GM23248 (cell line): ENCODE results near the gene TAF1B. TPM values are rescaled to one million over a fixed set of nuclear protein-coding genes. Genes with fewer than 3 reads are reported as not detected.

ENCODE experiments used
- DNase-seq: peaks from one replicate; pipeline ENCODE4 v3.0.0-alpha.2; 2015
- H2AFZ ChIP-seq: fragments of 200-600 bp; sonication (generic); 2 replicates; pipeline ENCODE4 v1.6.1; 2016; ENCODE audit warnings: antibody characterized with exemption
- H3F3A ChIP-seq: fragments of 200-600 bp; sonication (generic); 2 replicates; pipeline ENCODE4 v1.6.1; 2016; ENCODE audit warnings: mild to moderate bottlenecking, antibody characterized with exemption, mixed run types; ENCODE audit not compliant: insufficient read depth
- H3K27ac ChIP-seq: fragments of 200-600 bp; sonication (generic); 2 replicates; pipeline ENCODE4 v1.5.1; 2016; ENCODE audit warnings: mild to moderate bottlenecking
- H3K27me3 ChIP-seq: fragments of 200-600 bp; sonication (generic); replicated peaks from 2 replicates; pipeline ENCODE4 v1.6.1; 2016; ENCODE audit warnings: mild to moderate bottlenecking; ENCODE audit not compliant: insufficient read depth
- H3K36me3 ChIP-seq: fragments of 200-600 bp; sonication (generic); 2 replicates; pipeline ENCODE4 v1.6.1; 2016; ENCODE audit warnings: low read depth, mild to moderate bottlenecking
- H3K4me1 ChIP-seq: fragments of 200-600 bp; sonication (generic); 2 replicates; pipeline ENCODE4 v1.6.1; 2016; ENCODE audit warnings: mild to moderate bottlenecking; ENCODE audit not compliant: insufficient read depth
- H3K4me2 ChIP-seq: fragments of 200-600 bp; sonication (generic); one replicate; pipeline ENCODE4 v1.6.1; 2016; ENCODE audit warnings: mild to moderate bottlenecking; ENCODE audit not compliant: unreplicated experiment
- H3K4me3 ChIP-seq: fragments of 200-600 bp; sonication (generic); 2 replicates; pipeline ENCODE4 v1.5.1; 2016; ENCODE audit warnings: mild to moderate bottlenecking
- H3K79me2 ChIP-seq: fragments of 200-600 bp; sonication (generic); 2 replicates; pipeline ENCODE4 v1.6.1; 2016; ENCODE audit warnings: mild to moderate bottlenecking; ENCODE audit not compliant: insufficient read depth
- H3K9ac ChIP-seq: fragments of 200-600 bp; sonication (generic); 2 replicates; pipeline ENCODE4 v1.6.1; 2016; ENCODE audit warnings: mild to moderate bottlenecking
- H3K9me2 ChIP-seq: fragments of 200-600 bp; sonication (generic); 2 replicates; pipeline ENCODE4 v1.6.1; 2016; ENCODE audit warnings: mixed run types, mild to moderate bottlenecking, moderate library complexity; ENCODE audit not compliant: insufficient read depth
- H3K9me3 ChIP-seq: fragments of 200-600 bp; sonication (generic); one replicate; pipeline ENCODE4 v1.6.1; 2017; ENCODE audit warnings: low read depth
- H4K20me1 ChIP-seq: fragments of 200-600 bp; sonication (generic); 2 replicates; pipeline ENCODE4 v1.6.0; 2016; ENCODE audit not compliant: insufficient read depth
- EZH2 ChIP-seq: fragments of 200-600 bp; sonication (generic); IDR thresholded peaks from 2 replicates; pipeline ENCODE4 v1.6.1; 2018; ENCODE audit warnings: antibody characterized with exemption, mild to moderate bottlenecking; ENCODE audit not compliant: insufficient read depth, poor library complexity, severe bottlenecking
- EZH2phosphoT487 ChIP-seq: fragments of 200-600 bp; sonication (generic); IDR thresholded peaks from 2 replicates; pipeline ENCODE4 v1.6.1; 2018; ENCODE audit warnings: antibody characterized with exemption, moderate library complexity, mild to moderate bottlenecking, low read depth; ENCODE audit not compliant: insufficient read depth
- WGBS, 2 experiments: methylation state at CpG; one replicate each; pipeline ENCODE4 v1.1.6; 2015 to 2017; ENCODE audit warnings: low lambda C conversion rate in 2 of 2, low coverage in 1 of 2; ENCODE audit errors: missing lambda C conversion rate in 2 of 2; 5-methylcytosine and 5-hydroxymethylcytosine counted together
- in situ Hi-C: fragments of 300-500 bp; cut with MboI; formaldehyde crosslinking; loops from 2 replicates; pipeline ENCODE4 v1.15.0; 2020
- polyA plus RNA-seq: library from polyadenylated mRNA; unstranded; fragments of >200 nt; fragmentation: Nextera tagmentation; extraction: Ambion mirVana; gene quantifications from 2 replicates; pipeline ENCODE4 v1.2.1, GENCODE V29; 2016
- total RNA-seq: library from RNA; depleted of rRNA; stranded (reverse); fragments of >200 nt; shearing (Covaris generic); gene quantifications from 2 replicates; pipeline ENCODE4 v1.2.3, GENCODE V29; 2014; rRNA removed

Gene TAF1B
- total and polyA plus RNA-seq, 2 experiments from 2014 or later = 16.6 to 27.0 TPM

DNA sequence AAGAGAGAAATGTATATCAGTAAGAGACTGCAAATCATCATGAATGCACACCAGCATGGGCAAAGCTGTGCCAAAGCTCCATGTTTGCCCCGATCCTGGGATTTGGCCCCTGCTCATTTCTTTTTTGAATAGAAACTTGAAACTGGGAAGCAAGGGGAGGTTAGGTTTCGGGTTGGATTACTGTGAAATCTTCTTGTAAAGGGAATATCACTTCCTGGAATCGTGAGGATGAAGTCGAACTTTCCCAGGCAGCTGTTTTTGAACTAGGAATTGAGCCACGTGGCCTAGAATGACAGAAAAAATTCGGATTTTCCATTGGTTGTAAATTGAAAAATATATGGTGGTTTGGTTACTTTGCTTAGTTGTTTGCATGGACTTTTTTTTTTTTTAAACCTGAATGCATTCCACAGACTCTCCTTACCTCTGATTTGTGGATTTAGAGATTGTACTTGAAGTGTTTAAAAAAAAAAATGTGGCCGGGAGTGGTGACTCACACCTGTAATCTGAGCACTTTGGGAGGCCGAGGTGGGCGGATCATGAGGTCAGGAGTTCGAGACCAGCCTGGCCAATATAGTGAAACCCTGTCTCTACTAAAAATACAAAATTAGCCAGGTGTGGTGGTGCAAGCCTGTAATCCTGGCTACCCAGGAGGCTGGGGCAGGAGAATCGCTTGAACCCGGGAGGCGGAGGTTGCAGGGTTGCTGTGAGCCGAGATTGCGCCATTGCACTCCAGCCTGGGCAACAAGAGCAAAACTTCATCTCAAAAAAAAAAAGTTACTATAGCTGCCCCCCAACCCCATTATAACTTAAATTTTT lies 140.3 kb downstream of the TAF1B start:
- no peaks in the 10 kb centered on the region for H3K27me3 ChIP-seq
- peak; percentile 52 for DNase-seq
- 0 out of 2 replicates have a peak overlapping the region, but pooled peaks have one; percentile 28 for H2AFZ ChIP-seq
- in situ Hi-C loops = no loop called here
- WGBS, 2 experiments = 29 to 32% methylated on average over 15 of the region's 15 CpGs
- H3K4me1 ChIP-seq = peaks cover 65% of the 10 kb centered on the region
- no peak overlapping the region for H3K4me3 ChIP-seq
- no peaks in the 10 kb centered on the region for H3K9me2 ChIP-seq
- no peaks in the 10 kb centered on the region for H3K9me3 ChIP-seq
- H3K79me2 ChIP-seq = no peaks in the 10 kb centered on the region
- H4K20me1 ChIP-seq = no peaks in the 10 kb centered on the region
- H3F3A ChIP-seq = peaks cover 62% of the 10 kb centered on the region
- H3K27ac ChIP-seq = peak overlapping the region; percentile 76
- H3K9ac ChIP-seq = no peak overlapping the region
- no peak for TF ChIP-seq EZH2phosphoT487
- no peak for TF ChIP-seq EZH2
- peak overlapping the region; percentile 60 for H3K4me2 ChIP-seq
- H3K36me3 ChIP-seq = no peaks in the 10 kb centered on the region

Other genes starting within 250 kb of the TAF1B start
- 397 and 400 TPM in 2 replicates for gene YWHAQ, start 212.5 kb upstream of the TAF1B start, total RNA-seq
- gene YWHAQ, start 212.5 kb upstream of the TAF1B start, polyA plus RNA-seq = 694 and 728 TPM in 2 replicates
- 0.32 and 0.38 TPM in 2 replicates for gene GRHL1, start 108.2 kb downstream of the TAF1B start, total RNA-seq
- 0.45 and 0.61 TPM in 2 replicates for gene GRHL1, start 108.2 kb downstream of the TAF1B start, polyA plus RNA-seq
- gene KLF11, start 200.1 kb downstream of the TAF1B start, total RNA-seq = 5.8 and 6.6 TPM in 2 replicates
- 4.8 and 4.9 TPM in 2 replicates for gene KLF11, start 200.1 kb downstream of the TAF1B start, polyA plus RNA-seq
- gene CYS1, start 236.9 kb downstream of the TAF1B start, total RNA-seq = 6.1 and 7.1 TPM in 2 replicates
- gene CYS1, start 236.9 kb downstream of the TAF1B start, polyA plus RNA-seq = 2.8 and 3.1 TPM in 2 replicates